Gastroesophageal sphincter (tissue), 4 donors: ENCODE measurements around the gene PRDM16. TPM values are rescaled to one million over a fixed set of nuclear protein-coding genes. Genes with fewer than 3 reads are reported as not detected.
A peak's percentile ranks its signal among the peaks of the same experiment; 100 is the strongest.

Experiments
- ATAC-seq: fragments of 150-250 bp; one replicate; pipeline ENCODE4 v1.9.1; 2016; ENCODE audit warnings: mild to moderate bottlenecking, moderate library complexity
- H3K27ac ChIP-seq, 4 donors: fragments of 200-600 bp; sonication (generic) in 3 of 4; 1 replicate in 3 of 4; 2 replicates in 1 of 4; pipeline ENCODE4 v1.5.1; 2016 to 2019
- H3K27me3 ChIP-seq: fragments of 200-600 bp; sonication (generic); one replicate; pipeline ENCODE4 v1.5.1; 2019
- H3K36me3 ChIP-seq, 2 donors: fragments of 200-600 bp; sonication (generic); one replicate each; pipeline ENCODE4 v1.5.1; 2019; ENCODE audit warnings: control low read depth in 1 of 2
- H3K4me1 ChIP-seq, 3 donors: fragments of 200-600 bp; sonication (generic); 1 replicate in 2 of 3; 2 replicates in 1 of 3; pipeline ENCODE4 v1.5.1; 2016 to 2019; ENCODE audit warnings: control low read depth in 2 of 3
- H3K4me3 ChIP-seq, 2 donors: fragments of 200-600 bp; sonication (generic); one replicate each; pipeline ENCODE4 v1.5.1; 2019; ENCODE audit warnings: mild to moderate bottlenecking in 1 of 2, moderate library complexity in 1 of 2
- H3K9me3 ChIP-seq, 3 donors: fragments of 200-600 bp; sonication (generic); one replicate each; pipeline ENCODE4 v1.5.1; 2017 to 2019; ENCODE audit warnings: control low read depth in 2 of 3
- EP300 ChIP-seq: sonication (generic); formaldehyde crosslinking; IDR thresholded peaks from one replicate; pipeline ENCODE4 v1.6.1; 2017; ENCODE audit warnings: antibody characterized with exemption, mild to moderate bottlenecking
- POLR2A ChIP-seq, 2 donors: fragments of 450-650 bp; IDR thresholded peaks; one replicate each; pipeline ENCODE4 v1.6.1; 2017; ENCODE audit warnings: antibody characterized with exemption in 2 of 2, mild to moderate bottlenecking in 2 of 2, moderate library complexity in 1 of 2
- POLR2AphosphoS5 ChIP-seq: sonication (generic); formaldehyde crosslinking; IDR thresholded peaks from one replicate; pipeline ENCODE4 v1.6.1; 2017; ENCODE audit warnings: antibody characterized with exemption
- WGBS, 2 donors: methylation state at CpG; one replicate each; pipeline ENCODE4 v1.1.5; 2018; ENCODE audit warnings: low coverage in 1 of 2; 5-methylcytosine and 5-hydroxymethylcytosine counted together
- total RNA-seq, 4 donors: library from RNA; depleted of rRNA; stranded (reverse); fragments of >200 nt; gene quantifications; one replicate each; pipeline ENCODE4 v1.1.0, GENCODE V29; 2016
- TF ChIP-seq, protein P1 (sequence below), 4 experiments: fragments of 200-600 bp in 2 of 4; fragments of 450-650 bp in 2 of 4; sonication (generic) in 1 of 4; IDR thresholded peaks; one replicate each; pipeline ENCODE4 v1.5.1; 2017 to 2019; ENCODE audit warnings: antibody characterized with exemption in 4 of 4, mild to moderate bottlenecking in 2 of 4, moderate library complexity in 2 of 4

The PRDM16 gene
- total RNA-seq, 4 donors from 2014 or later = 1.1 to 3.4 (median 1.6) TPM

GRCh38 chr1:3349161-3349967 lies 280.4 kb downstream of the PRDM16 start:
- peaks cover 0 to 12% (median 0%) of the 10 kb centered on the region in 3 donors for H3K9me3 ChIP-seq
- no peak for TF ChIP-seq POLR2A (IDR thresholded peaks at IDR 0.05)
- TF ChIP-seq EP300 = no peak
- TF ChIP-seq, protein P1, sequence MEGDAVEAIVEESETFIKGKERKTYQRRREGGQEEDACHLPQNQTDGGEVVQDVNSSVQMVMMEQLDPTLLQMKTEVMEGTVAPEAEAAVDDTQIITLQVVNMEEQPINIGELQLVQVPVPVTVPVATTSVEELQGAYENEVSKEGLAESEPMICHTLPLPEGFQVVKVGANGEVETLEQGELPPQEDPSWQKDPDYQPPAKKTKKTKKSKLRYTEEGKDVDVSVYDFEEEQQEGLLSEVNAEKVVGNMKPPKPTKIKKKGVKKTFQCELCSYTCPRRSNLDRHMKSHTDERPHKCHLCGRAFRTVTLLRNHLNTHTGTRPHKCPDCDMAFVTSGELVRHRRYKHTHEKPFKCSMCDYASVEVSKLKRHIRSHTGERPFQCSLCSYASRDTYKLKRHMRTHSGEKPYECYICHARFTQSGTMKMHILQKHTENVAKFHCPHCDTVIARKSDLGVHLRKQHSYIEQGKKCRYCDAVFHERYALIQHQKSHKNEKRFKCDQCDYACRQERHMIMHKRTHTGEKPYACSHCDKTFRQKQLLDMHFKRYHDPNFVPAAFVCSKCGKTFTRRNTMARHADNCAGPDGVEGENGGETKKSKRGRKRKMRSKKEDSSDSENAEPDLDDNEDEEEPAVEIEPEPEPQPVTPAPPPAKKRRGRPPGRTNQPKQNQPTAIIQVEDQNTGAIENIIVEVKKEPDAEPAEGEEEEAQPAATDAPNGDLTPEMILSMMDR (IDR thresholded peaks at IDR 0.05) = no peak
- TF ChIP-seq POLR2AphosphoS5 = no peak
- peak overlapping the region in 3 of 4 donors; percentile 94 to 98 (median 95) for H3K27ac ChIP-seq
- 51 to 70% methylated on average over 4 to 5 of the region's 34 CpGs for WGBS, 2 donors
- no peak overlapping the region for H3K4me3 ChIP-seq
- H3K4me1 ChIP-seq = peaks cover 0 to 91% (median 25%) of the 10 kb centered on the region in 3 donors
- peaks cover 14% of the 10 kb centered on the region for H3K27me3 ChIP-seq
- no peak for ATAC-seq
- H3K36me3 ChIP-seq = no peaks in the 10 kb centered on the region

GRCh38 chr1:3349968-3350299 lies 280.9 kb downstream of the PRDM16 start:
- no peak overlapping the region for H3K4me3 ChIP-seq
- TF ChIP-seq POLR2A (IDR thresholded peaks at IDR 0.05) = no peak
- TF ChIP-seq POLR2AphosphoS5 = no peak
- TF ChIP-seq EP300 = no peak
- TF ChIP-seq, protein P1 (IDR thresholded peaks at IDR 0.05) = no peak
- H3K9me3 ChIP-seq = peaks cover 0 to 6% (median 0%) of the 10 kb centered on the region in 3 donors
- peak overlapping the region in 3 of 4 donors; percentile 94 to 98 (median 95) for H3K27ac ChIP-seq
- H3K27me3 ChIP-seq = peaks cover 14% of the 10 kb centered on the region
- no peak for ATAC-seq
- 78 to 100% methylated on average over 1 to 3 of the region's 3 CpGs for WGBS, 2 donors
- H3K36me3 ChIP-seq = no peaks in the 10 kb centered on the region
- peaks cover 0 to 97% (median 25%) of the 10 kb centered on the region in 3 donors for H3K4me1 ChIP-seq

- H3K4me1 ChIP-seq = peaks cover 0 to 91% (median 25%) of the 10 kb centered on the region in 3 donors
- peaks cover 9% of the 10 kb centered on the region for H3K27me3 ChIP-seq
- H3K27ac ChIP-seq = peak overlapping the region; percentile 69 to 98 (median 94)
- H3K9me3 ChIP-seq = no peaks in the 10 kb centered on the region
- WGBS, 2 donors = 0 to 50% methylated on average over 1 to 2 of the region's 20 CpGs
- ATAC-seq = peak; percentile 38
- H3K36me3 ChIP-seq = no peaks in the 10 kb centered on the region
- TF ChIP-seq, protein P1 (IDR thresholded peaks at IDR 0.05) = peak in 3 of 4 experiments; percentile 45 to 54 (median 52)
- no peak for TF ChIP-seq EP300
- H3K4me3 ChIP-seq = no peak overlapping the region
These were observed 281.7 kb downstream of the PRDM16 start for GRCh38 chr1:3350506-3351261.

DNA sequence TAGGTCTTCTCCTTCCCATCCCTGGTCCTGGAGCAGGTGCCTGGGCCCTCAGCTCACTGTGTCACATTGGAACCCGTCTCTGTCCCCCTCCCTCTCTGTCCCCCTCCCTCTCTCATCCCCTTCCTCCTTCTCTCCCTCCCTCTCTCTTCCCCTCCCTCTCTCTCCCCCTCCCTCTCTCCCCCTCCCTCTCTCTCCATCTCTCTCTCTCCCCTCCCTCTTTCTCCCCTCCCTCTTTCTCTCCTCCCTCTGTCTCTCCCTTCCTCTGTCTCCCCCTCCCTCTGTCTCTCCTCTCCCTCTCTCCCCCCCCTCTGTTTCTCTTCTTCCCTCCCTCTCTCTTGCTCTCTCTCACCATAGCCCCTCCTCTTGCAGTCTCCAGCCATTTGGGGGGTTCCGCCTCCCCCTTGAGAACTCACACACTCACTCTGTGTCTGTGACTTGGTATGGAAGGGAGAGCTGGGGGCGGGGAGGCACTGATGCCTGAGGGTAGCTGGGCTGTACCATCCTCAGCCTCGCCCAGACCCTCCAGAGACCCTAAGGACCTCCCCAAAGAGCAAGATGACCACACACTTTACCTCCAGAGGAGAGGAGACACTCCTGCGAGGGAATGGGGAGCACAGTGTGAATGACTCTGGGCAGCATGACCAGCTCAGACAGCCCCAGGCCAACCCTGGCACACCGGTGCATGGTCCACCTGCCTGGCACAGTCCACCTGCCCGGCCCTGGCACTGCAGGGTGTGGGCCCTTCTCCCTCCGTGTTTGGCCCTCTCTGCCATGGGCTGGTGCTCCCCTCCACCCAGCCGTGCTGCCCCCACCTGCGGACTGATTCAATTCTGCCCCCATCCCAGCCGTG lies 282.7 kb downstream of the PRDM16 start:
- Histone ChIP-seq H3K4me1 (peaks cover 0 to 82% (median 25%) of the 10 kb centered on the region in 3 donors), H3K4me3 (peak overlapping the region in 1 of 2 donors; percentile 41), H3K9me3 (no peaks in the 10 kb centered on the region), H3K27ac (peak overlapping the region; percentile 69 to 98 (median 94)), H3K27me3 (peaks cover 6% of the 10 kb centered on the region), H3K36me3 (no peaks in the 10 kb centered on the region)
- no CpG with 5 or more reads among the region's 11 CpGs for WGBS, 2 donors
- peak; percentile 4 for ATAC-seq
- TF ChIP-seq POLR2AphosphoS5 = peak; percentile 31
- no peak for TF ChIP-seq EP300
